Measurements from ENCODE around the gene FOXB1.

DNA sequence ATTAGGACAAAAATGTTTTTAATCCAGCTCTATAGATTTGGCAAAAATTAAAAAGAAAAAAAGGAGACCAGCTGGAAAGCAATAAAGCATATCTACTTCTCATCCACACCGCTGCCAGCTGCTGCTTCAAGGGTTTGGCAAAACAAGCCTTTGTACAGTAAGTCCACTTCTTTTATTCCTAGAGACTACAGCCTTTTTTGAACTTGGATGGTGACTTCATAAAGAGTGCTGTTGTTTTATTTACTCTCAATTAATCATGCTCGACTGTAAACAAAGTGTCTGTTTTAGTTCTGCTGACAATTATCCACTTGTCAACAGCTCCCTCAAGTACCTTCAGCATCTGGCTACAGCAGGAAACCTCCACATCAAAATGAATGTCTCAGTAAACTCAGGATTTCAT, 12.3 kb upstream of the FOXB1 start:
- TF ChIP-seq CTCF (IDR thresholded peaks at IDR 0.05) (no peak), POLR2A (IDR thresholded peaks at IDR 0.05) (no peak), POLR2AphosphoS5 (IDR thresholded peaks at IDR 0.05) (no peak)
